BLaER1 (cell line): ENCODE results near the gene ACTR1B.
"Not testable (repeated sequence)": the region's sequence is repeated elsewhere in the genome, so short reads cannot be mapped to it uniquely, and the experiment has no call there.

ENCODE experiments used
- H3K27ac ChIP-seq: shearing (Covaris generic); formaldehyde crosslinking; 2 replicates; pipeline ENCODE4 v1.8.1; 2022
- H3K27me3 ChIP-seq: shearing (Covaris generic); formaldehyde crosslinking; 2 replicates; pipeline ENCODE4 v1.8.1; 2022
- H3K36me3 ChIP-seq: shearing (Covaris generic); formaldehyde crosslinking; 2 replicates; pipeline ENCODE4 v1.8.1; 2022
- H3K4me1 ChIP-seq: shearing (Covaris generic); formaldehyde crosslinking; 2 replicates; pipeline ENCODE4 v1.8.1; 2022
- H3K4me2 ChIP-seq: shearing (Covaris generic); formaldehyde crosslinking; 2 replicates; pipeline ENCODE4 v1.8.1; 2022
- H3K4me3 ChIP-seq: shearing (Covaris generic); formaldehyde crosslinking; 2 replicates; pipeline ENCODE4 v1.8.1; 2022
- H3K9ac ChIP-seq: shearing (Covaris generic); formaldehyde crosslinking; 2 replicates; pipeline ENCODE4 v1.8.1; 2022
- H3K9me3 ChIP-seq: shearing (Covaris generic); formaldehyde crosslinking; 2 replicates; pipeline ENCODE4 v1.8.1; 2022
- H4K20me1 ChIP-seq: shearing (Covaris generic); formaldehyde crosslinking; 2 replicates; pipeline ENCODE4 v1.8.1; 2022
- Cebpa-rat ChIP-seq: shearing (Covaris generic); IDR thresholded peaks from 2 replicates; pipeline ENCODE4 v1.8.1; 2022

Gene ACTR1B

DNA sequence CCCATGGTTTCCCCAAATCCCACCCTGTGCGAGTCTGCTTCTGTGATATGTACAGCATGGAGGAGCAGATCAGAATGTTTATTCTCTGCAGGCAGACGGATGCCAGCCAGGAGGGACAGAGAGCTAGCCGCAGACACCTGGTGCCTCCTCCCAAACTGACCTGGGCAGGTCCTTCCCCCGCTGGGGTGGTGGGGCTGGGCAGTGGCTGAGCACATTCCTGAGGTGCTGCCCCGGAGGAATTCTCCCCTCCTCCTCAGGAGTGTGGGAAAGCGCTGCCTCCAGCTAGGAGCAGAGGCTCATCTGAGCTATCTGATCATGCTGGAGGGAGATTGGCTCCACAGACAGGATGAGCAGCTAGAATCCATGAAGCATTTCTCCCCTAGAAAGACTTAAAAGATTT, 27.3 kb upstream of the ACTR1B start:
- Histone ChIP-seq H3K36me3 (no peaks in the 10 kb centered on the region), H3K4me3 (no peak overlapping the region), H3K27me3 (no peaks in the 10 kb centered on the region), H3K9me3 (no peaks in the 10 kb centered on the region), H3K4me1 (peaks cover 13% of the 10 kb centered on the region), H3K9ac (no peak overlapping the region), H3K27ac (no peak overlapping the region), H3K4me2 (peak overlapping the region; percentile 14; the same call in 1 of the 2 replicates), H4K20me1 (no peaks in the 10 kb centered on the region)
- TF ChIP-seq Cebpa-rat, result no peak

DNA sequence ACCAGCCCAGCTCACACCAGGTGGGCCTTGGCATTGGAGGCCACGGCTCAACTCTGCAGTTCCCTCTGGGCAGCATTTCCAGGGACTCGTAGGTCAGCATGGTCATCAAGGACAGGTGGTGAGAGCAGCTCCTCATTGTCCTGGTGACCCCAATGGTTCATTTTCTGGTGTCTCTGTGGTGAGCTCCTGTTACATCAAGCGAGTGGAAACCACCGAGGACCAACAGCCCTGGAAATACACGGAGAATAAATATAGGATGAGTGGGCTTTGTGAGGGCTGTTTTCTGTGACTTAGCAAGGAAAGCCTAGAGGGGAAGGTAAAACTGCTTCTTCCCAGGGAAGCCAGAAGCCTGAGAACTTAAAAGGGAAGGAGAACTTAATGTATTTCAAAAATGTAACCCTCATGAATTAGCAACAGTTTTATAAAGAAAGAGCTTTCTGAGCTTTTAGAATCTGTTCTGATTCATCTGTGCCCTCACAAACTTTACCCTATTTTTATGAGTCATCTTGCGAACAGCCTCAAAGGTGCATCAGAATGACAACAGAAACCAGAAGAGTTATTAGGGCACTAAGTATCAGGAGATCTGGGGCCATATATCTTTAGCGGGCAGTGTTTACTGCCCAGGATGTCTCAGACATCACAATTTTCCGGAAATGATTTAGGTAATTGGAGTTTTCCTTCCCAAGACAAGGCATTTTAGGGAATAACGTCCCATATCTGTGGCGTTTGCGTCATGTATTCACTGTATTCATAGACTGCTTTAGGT, 24.4 kb upstream of the ACTR1B start:
- Histone ChIP-seq H3K27me3 (no peaks in the 10 kb centered on the region), H3K27ac (no peak overlapping the region), H3K36me3 (no peaks in the 10 kb centered on the region), H3K9me3 (no peaks in the 10 kb centered on the region), H3K4me2 (no peak overlapping the region), H3K9ac (no peak overlapping the region), H3K4me1 (peaks cover 13% of the 10 kb centered on the region), H3K4me3 (no peak overlapping the region), H4K20me1 (no peaks in the 10 kb centered on the region)
- no peak for TF ChIP-seq Cebpa-rat

DNA sequence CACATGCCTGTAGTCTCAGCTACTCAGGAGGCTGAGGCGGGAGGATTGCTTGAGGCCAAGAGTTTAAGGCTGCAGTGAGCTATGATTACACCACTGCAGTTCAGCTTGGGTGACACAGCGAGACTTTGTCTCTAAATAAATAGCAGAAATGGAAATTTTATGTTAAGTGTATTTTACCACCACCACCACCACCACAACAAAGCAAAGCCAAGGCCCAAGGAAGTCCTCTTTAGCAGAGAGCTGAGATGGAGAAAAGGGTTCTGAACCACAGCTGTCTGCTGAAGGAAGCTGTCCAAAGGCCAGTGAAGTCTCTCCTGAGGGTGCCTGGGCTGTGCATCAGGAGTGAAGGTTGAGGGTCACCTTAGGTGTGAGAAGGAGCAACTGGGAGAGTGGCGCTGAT, 23.4 kb upstream of the ACTR1B start:
- H3K4me1 ChIP-seq, result peaks cover 13% of the 10 kb centered on the region
- not testable (repeated sequence) for H3K27me3 ChIP-seq, H3K36me3 ChIP-seq, H3K9me3 ChIP-seq, H4K20me1 ChIP-seq, H3K4me3 ChIP-seq, H3K9ac ChIP-seq, H3K27ac ChIP-seq
- peak overlapping the region; percentile 26; the same call in 1 of the 2 replicates for H3K4me2 ChIP-seq

DNA sequence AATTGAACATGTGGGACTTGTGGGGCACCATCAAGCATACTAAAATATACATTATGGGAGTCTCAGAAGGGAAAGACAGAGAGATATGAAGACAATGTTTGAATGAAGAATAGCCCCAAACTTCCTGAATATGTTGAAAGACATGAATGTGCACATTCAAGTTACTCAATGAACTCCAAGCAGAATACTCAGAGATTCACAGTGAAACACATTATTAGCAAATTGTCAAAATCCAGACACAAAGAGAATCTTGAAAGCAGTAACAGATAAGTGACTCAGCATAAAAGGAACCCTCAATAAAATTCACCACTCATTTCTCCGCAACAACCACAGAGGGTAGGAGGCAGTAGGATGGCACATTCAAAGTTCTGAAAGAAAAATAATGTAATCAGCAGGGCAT, 14.5 kb upstream of the ACTR1B start:
- H3K4me3 ChIP-seq, result no peak overlapping the region
- H3K4me1 ChIP-seq, result no peaks in the 10 kb centered on the region
- no peaks in the 10 kb centered on the region for H3K27me3 ChIP-seq
- H3K27ac ChIP-seq, result no peak overlapping the region
- H4K20me1 ChIP-seq, result no peaks in the 10 kb centered on the region
- no peak for TF ChIP-seq Cebpa-rat
- no peak overlapping the region for H3K9ac ChIP-seq
- H3K9me3 ChIP-seq, result peaks cover 19% of the 10 kb centered on the region
- H3K36me3 ChIP-seq, result no peaks in the 10 kb centered on the region
- no peak overlapping the region for H3K4me2 ChIP-seq

DNA sequence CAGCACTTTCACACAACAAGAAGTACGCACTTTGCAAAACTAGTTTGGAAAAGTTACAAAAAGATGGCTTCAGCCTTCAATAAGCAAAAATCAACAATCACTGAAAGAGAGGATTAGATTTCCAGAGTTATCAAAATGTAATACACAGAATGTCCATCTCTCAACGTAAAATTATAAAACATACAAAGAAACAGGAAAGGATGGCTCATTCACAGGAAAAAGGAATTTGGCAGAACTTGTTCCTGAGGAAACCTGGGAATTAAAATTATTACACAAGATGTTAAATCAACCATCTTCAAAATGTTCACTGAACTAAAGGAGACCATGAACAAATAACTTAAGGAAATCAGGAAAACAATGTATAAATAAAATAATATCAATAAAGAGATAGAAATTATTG, 13.6 kb upstream of the ACTR1B start:
- Histone ChIP-seq H3K27ac (no peak overlapping the region), H3K9me3 (peaks cover 19% of the 10 kb centered on the region), H3K4me3 (no peak overlapping the region), H3K27me3 (no peaks in the 10 kb centered on the region), H3K4me2 (no peak overlapping the region), H3K4me1 (no peaks in the 10 kb centered on the region), H3K36me3 (no peaks in the 10 kb centered on the region), H4K20me1 (no peaks in the 10 kb centered on the region), H3K9ac (no peak overlapping the region)
- no peak for TF ChIP-seq Cebpa-rat

DNA sequence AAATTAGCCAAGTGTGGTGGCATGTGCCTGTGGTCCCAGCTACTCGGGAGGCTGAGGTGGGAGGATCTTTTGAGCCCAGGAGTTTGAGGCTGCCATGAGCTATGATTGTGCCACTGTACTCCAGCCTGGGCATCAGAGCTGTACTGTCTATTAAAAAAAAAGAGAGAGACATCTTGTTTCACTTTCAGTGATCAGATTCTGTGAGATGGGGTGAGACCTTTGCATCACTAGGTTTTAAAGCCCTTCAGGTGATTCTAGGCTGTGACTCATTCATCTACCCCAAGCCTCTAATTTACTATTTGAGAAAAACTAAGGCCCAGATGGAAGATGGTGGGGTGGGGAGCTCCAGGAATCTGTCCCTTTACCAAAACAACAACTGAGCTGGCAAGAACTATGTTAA, 12.8 kb upstream of the ACTR1B start:
- Histone ChIP-seq H3K4me2 (no peak overlapping the region), H3K9ac (no peak overlapping the region), H4K20me1 (no peaks in the 10 kb centered on the region), H3K27ac (no peak overlapping the region), H3K9me3 (peaks cover 19% of the 10 kb centered on the region), H3K4me3 (no peak overlapping the region), H3K4me1 (no peaks in the 10 kb centered on the region), H3K27me3 (no peaks in the 10 kb centered on the region), H3K36me3 (no peaks in the 10 kb centered on the region)
- TF ChIP-seq Cebpa-rat, result no peak

DNA sequence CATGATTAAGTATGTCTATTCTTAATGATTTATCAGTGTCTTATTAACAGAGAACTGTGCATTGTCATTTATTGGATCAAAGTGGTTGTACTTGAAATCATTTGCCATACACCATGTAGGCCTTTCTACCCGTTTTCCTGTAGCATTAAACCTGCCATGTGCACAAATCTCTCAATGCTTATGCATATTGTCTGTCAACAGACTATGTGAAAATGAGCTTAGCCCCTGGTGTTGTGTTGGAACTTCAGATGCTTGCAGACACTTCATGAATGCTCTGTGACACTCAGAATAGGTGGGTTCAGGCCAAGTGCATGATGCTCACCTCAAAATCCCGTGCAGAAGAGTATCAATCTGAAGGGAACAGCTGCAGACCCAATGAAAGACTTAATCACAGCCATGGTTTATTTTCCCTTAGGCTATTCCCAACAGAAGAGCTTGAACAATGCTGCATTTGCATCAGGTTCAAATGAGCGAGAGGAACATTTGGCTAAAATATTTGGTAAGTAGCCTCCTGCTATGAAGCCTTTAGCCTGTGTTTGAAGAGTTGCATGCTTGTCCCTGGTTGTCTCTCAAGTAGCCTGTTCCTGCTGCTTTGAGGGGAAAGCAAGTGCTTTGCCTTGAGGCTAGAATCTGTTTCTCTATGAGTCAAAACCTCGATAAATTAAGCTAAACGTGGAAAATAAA, 11.7 kb upstream of the ACTR1B start:
- Histone ChIP-seq H3K4me1 (no peaks in the 10 kb centered on the region), H3K4me2 (no peak overlapping the region), H3K27me3 (no peaks in the 10 kb centered on the region), H3K4me3 (no peak overlapping the region), H4K20me1 (no peaks in the 10 kb centered on the region), H3K9me3 (peaks cover 19% of the 10 kb centered on the region), H3K27ac (no peak overlapping the region), H3K36me3 (no peaks in the 10 kb centered on the region), H3K9ac (no peak overlapping the region)
- TF ChIP-seq Cebpa-rat, result no peak

DNA sequence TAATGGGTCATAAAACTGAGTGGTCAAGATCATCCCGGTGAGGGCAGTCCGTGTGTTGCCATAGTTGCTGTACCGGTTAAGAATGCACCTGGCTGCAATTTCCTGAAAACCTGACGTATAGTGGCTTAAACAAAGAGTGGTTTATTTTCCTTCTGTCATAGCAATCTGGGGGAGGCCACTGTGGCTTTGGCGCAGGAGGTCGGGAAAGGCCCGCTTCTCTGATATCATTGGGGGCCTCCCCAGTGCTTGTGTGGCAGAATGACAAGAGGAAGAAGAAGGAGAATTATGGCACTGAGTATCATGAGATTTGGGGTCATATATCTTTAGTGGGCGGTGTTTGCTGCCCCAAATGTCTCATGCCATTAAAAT, 10.1 kb upstream of the ACTR1B start:
- H4K20me1 ChIP-seq, result no peaks in the 10 kb centered on the region

DNA sequence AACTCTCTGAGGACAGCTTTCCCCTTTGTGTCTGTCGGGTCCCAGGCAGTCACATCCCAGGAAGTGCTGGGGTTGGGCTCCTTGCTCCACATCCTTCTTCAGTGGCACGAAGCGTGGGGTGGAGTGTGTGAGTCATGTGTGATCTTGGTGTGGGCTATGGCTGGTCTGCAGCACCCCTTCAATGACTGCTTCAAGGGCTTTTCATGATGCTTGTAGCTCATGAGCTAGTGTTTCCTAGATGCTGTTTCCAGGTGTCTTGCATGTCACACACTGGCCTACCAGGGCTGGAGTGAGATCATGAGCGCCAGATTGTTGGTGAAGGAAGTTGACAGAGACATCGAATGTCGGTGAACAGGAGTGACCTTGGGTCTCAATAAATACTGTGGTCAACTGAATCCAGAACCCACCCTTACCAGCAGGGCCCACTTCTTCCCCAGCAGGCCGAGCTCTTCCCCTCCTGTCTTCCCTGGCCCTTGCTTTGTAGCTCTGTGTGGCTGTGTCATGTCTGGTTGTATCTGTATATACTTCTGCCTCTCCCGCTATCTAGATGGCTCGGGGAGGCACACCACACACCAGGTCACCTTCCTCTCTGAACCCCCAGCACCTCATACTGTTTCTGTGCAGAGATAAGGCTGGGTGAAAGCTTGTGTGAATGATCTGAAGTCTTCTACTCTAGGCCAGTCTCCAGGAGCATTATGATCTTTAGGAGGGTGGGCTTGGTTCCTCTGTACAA, 9.5 kb upstream of the ACTR1B start:
- Histone ChIP-seq H3K9ac (no peak overlapping the region), H3K27me3 (no peaks in the 10 kb centered on the region), H3K4me1 (peaks cover 7% of the 10 kb centered on the region; the same call in 1 of the 2 replicates), H4K20me1 (no peaks in the 10 kb centered on the region), H3K4me2 (no peak overlapping the region), H3K36me3 (no peaks in the 10 kb centered on the region), H3K4me3 (no peak overlapping the region), H3K27ac (no peak overlapping the region), H3K9me3 (0 out of 2 replicates have a peak, but pooled peaks cover 3% of the 10 kb centered on the region)
- no peak for TF ChIP-seq Cebpa-rat

More for the DNA sequence above, 10.1 kb upstream of the ACTR1B start:
- H3K9me3 ChIP-seq, result 0 out of 2 replicates have a peak, but pooled peaks cover 8% of the 10 kb centered on the region
- no peaks in the 10 kb centered on the region for H3K27me3 ChIP-seq
- H3K4me2 ChIP-seq, result no peak overlapping the region
- no peak for TF ChIP-seq Cebpa-rat
- H3K9ac ChIP-seq, result no peak overlapping the region
- H3K36me3 ChIP-seq, result no peaks in the 10 kb centered on the region
- no peak overlapping the region for H3K4me3 ChIP-seq
- H3K4me1 ChIP-seq, result peaks cover 7% of the 10 kb centered on the region; the same call in 1 of the 2 replicates
- H3K27ac ChIP-seq, result no peak overlapping the region

DNA sequence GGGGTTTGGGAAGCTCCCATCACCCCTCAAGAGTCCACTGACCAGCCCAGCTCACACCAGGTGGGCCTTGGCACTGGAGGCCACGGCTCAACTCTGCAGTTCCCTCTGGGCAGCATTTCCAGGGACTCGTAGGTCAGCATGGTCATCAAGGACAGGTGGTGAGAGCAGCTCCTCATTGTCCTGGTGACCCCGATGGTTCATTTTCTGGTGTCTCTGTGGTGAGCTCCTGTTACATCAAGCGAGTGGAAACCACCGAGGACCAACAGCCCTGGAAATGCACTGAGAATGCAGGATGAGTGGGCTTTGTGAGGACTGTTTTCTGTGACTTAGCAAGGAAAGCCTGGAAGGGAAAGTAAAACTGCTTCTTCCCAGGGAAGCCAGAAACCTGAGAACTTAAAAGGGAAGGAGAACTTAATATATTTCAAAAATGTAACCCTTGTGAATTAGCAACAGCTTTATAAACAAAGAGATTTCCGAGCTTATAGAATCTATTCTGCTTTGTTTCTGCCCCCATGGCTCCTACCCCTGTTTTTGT, 8.8 kb upstream of the ACTR1B start:
- H3K9ac ChIP-seq, H3K4me1 ChIP-seq, H3K27me3 ChIP-seq, H3K4me2 ChIP-seq, H4K20me1 ChIP-seq, H3K9me3 ChIP-seq, H3K4me3 ChIP-seq, H3K27ac ChIP-seq, H3K36me3 ChIP-seq: not testable (repeated sequence)
